ENCODE data around the gene MYOG.

The MYOG gene

GRCh38 chr1:203117611-203118575, 32.1 kb upstream of the MYOG start:
- TF ChIP-seq, protein P1, sequence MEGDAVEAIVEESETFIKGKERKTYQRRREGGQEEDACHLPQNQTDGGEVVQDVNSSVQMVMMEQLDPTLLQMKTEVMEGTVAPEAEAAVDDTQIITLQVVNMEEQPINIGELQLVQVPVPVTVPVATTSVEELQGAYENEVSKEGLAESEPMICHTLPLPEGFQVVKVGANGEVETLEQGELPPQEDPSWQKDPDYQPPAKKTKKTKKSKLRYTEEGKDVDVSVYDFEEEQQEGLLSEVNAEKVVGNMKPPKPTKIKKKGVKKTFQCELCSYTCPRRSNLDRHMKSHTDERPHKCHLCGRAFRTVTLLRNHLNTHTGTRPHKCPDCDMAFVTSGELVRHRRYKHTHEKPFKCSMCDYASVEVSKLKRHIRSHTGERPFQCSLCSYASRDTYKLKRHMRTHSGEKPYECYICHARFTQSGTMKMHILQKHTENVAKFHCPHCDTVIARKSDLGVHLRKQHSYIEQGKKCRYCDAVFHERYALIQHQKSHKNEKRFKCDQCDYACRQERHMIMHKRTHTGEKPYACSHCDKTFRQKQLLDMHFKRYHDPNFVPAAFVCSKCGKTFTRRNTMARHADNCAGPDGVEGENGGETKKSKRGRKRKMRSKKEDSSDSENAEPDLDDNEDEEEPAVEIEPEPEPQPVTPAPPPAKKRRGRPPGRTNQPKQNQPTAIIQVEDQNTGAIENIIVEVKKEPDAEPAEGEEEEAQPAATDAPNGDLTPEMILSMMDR (IDR thresholded peaks at IDR 0.05; ENCODE audit: low read depth, low read length), result peak; percentile 100
- Histone ChIP-seq H3K27me3 (ENCODE audit: insufficient read depth, low read depth, severe bottlenecking) (no peaks in the 10 kb centered on the region), H3K9me3 (ENCODE audit: severe bottlenecking) (no peaks in the 10 kb centered on the region), H3K4me3 (ENCODE audit: low read depth, low read length) (no peak overlapping the region), H3K27ac (no peak overlapping the region), H3K36me3 (no peaks in the 10 kb centered on the region)
- peak; percentile 99 for DNase-seq

GRCh38 chr1:203116091-203116820, 30.4 kb upstream of the MYOG start:
- peak; percentile 75 for DNase-seq
- H3K27me3 ChIP-seq (ENCODE audit: insufficient read depth, low read depth, severe bottlenecking), result no peaks in the 10 kb centered on the region

DNA sequence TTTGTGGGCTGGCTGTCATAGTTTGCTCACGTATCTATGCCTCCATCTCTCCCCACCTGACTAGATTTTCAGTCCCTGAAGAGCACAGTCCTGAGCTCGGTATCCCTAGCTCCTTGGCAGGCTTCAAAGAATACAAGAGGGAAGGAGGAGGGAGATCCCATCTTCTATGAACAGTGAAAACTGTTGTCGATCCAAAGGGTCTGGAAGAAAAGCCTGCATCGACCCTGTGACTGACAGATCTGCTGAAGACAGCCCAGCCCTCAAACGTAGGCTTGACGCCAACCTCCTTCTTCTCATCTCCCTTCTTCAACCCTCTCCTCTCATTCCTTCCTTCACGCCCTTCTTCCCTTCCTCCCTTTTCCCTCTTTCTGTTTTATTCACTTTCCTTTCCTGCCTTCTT, 28.4 kb upstream of the MYOG start:
- Histone ChIP-seq H3K27me3 (ENCODE audit: insufficient read depth, low read depth, severe bottlenecking) (no peaks in the 10 kb centered on the region), H3K9me3 (ENCODE audit: severe bottlenecking) (no peaks in the 10 kb centered on the region), H3K4me3 (ENCODE audit: low read depth, low read length) (no peak overlapping the region), H3K36me3 (no peaks in the 10 kb centered on the region), H3K27ac (no peak overlapping the region)
- peak; percentile 4 for DNase-seq
- TF ChIP-seq, protein P1 (IDR thresholded peaks at IDR 0.05; ENCODE audit: low read depth, low read length), result no peak

More at GRCh38 chr1:203116091-203116820, 30.4 kb upstream of the MYOG start:
- Histone ChIP-seq H3K9me3 (ENCODE audit: severe bottlenecking) (no peaks in the 10 kb centered on the region), H3K4me3 (ENCODE audit: low read depth, low read length) (no peak overlapping the region), H3K27ac (no peak overlapping the region), H3K36me3 (no peaks in the 10 kb centered on the region)
- TF ChIP-seq, protein P1 (IDR thresholded peaks at IDR 0.05; ENCODE audit: low read depth, low read length), result 0 out of 2 replicates have a peak, but pooled peaks have one; percentile 42

DNA sequence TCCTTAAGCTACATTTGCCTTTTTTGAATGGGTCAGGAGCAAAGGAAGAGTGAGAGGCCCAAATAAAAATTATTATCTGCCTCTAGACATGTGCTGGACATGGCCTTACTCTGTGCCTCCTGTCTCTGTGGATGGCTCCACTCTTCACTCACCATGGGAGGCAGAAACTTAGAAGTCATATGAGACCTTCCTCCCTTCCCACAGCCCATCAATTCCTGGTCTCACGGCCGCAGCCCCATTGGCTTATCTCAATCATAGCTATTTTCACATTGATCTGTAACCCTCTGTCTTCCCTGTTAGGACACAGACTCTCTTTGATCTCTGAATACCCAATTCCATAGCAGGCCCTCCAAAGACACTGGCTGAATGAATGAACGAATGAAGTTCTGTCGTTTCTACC, 27.5 kb upstream of the MYOG start:
- no peaks in the 10 kb centered on the region for H3K27me3 ChIP-seq (ENCODE audit: insufficient read depth, low read depth, severe bottlenecking)
- H3K9me3 ChIP-seq (ENCODE audit: severe bottlenecking), result no peaks in the 10 kb centered on the region
- TF ChIP-seq, protein P1 (IDR thresholded peaks at IDR 0.05; ENCODE audit: low read depth, low read length), result no peak
- no peak for DNase-seq
- no peaks in the 10 kb centered on the region for H3K36me3 ChIP-seq
- no peak overlapping the region for H3K27ac ChIP-seq
- H3K4me3 ChIP-seq (ENCODE audit: low read depth, low read length), result no peak overlapping the region

DNA sequence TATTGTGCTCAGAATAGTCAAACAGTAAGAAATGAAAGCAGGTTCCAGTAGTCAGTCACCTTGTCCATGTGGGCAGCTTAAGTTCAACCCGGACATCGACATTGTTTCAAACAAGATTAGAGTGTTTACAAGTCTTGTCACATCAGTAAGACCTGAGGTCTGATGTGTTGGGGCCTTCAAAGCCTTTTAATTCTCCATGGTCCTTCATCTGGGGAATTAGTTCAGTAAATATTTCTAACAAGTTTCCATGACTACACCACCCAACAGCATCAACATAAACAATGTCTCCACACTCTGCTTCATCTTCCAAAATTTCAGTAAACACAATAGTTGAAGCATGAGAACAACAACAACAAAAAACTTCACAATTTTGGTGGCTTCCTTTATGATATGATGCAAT, 26.7 kb upstream of the MYOG start:
- DNase-seq, result peak; percentile 9
- H3K27ac ChIP-seq, result no peak overlapping the region
- no peaks in the 10 kb centered on the region for H3K36me3 ChIP-seq
- H3K4me3 ChIP-seq (ENCODE audit: low read depth, low read length), result no peak overlapping the region
- TF ChIP-seq, protein P1 (IDR thresholded peaks at IDR 0.05; ENCODE audit: low read depth, low read length), result no peak
- H3K27me3 ChIP-seq (ENCODE audit: insufficient read depth, low read depth, severe bottlenecking), result no peaks in the 10 kb centered on the region
- H3K9me3 ChIP-seq (ENCODE audit: severe bottlenecking), result no peaks in the 10 kb centered on the region

Data from WERI-Rb-1 (cell line).